ENCODE results near the gene PCGF3. TPM values are rescaled to one million over a fixed set of nuclear protein-coding genes. Genes with fewer than 3 reads are reported as not detected.

PCGF3 gene
- total RNA-seq, 4 donors from 2014 or later = 31.0 to 67.1 (median 48.8) TPM

GRCh38 chr4:671769-672168 lies 33.9 kb upstream of the PCGF3 start:
- no peak for DNase-seq (ENCODE audit: low spot score)
- ATAC-seq (ENCODE audit: low FRiP score) = no peak
- no peak for TF ChIP-seq CTCF (IDR thresholded peaks at IDR 0.05)

- ATAC-seq (ENCODE audit: low FRiP score) = no peak
- DNase-seq (ENCODE audit: low spot score) = no peak
- no peak for TF ChIP-seq CTCF (IDR thresholded peaks at IDR 0.05)
Measured at GRCh38 chr4:673349-674091, 32.1 kb upstream of the PCGF3 start.

- DNase-seq (ENCODE audit: low spot score) = peak; percentile 95
- TF ChIP-seq CTCF (IDR thresholded peaks at IDR 0.05) = peak in 2 of 3 donors; percentile 44 to 70
- ATAC-seq (ENCODE audit: low FRiP score) = peak; percentile 93
Measured at GRCh38 chr4:674172-675035, 31.2 kb upstream of the PCGF3 start, which contains the start of the genes ATP5ME and MYL5. ATP5ME (minus strand) TSS chr4:674276; CDS start chr4:674247, 29 bp downstream. MYL5 (plus strand) TSS chr4:674542; CDS start chr4:678027, 3,485 bp downstream.

GRCh38 chr4:675036-675882 lies 30.4 kb upstream of the PCGF3 start:
- no peak for ATAC-seq (ENCODE audit: low FRiP score)
- no peak for TF ChIP-seq CTCF (IDR thresholded peaks at IDR 0.05)
- no peak for DNase-seq (ENCODE audit: low spot score)

- DNase-seq (ENCODE audit: low spot score) = no peak
- TF ChIP-seq CTCF (IDR thresholded peaks at IDR 0.05) = no peak
- ATAC-seq (ENCODE audit: low FRiP score) = no peak
Measured at GRCh38 chr4:675980-676870, 29.4 kb upstream of the PCGF3 start.

GRCh38 chr4:676871-677235 lies 28.8 kb upstream of the PCGF3 start:
- TF ChIP-seq CTCF (IDR thresholded peaks at IDR 0.05) = no peak
- ATAC-seq (ENCODE audit: low FRiP score) = no peak
- no peak for DNase-seq (ENCODE audit: low spot score)

All from omental fat pad (tissue), 4 donors.